HL-60 (cell line): ENCODE results near the gene MTSS2.

Source experiments
- DNase-seq, 2 experiments: peaks; one replicate each; pipeline ENCODE4 v3.0.0-alpha.2; 2010 to 2020; ENCODE audit warnings: low read depth in 1 of 2, low spot score in 1 of 2
- H3K27ac ChIP-seq: fragments of 250-450 bp; sonication (Bioruptor Pico); replicated peaks from 2 replicates; pipeline ENCODE4 v1.5.1; 2020; ENCODE audit warnings: mild to moderate bottlenecking, moderate library complexity
- H3K27me3 ChIP-seq: fragments of 250-450 bp; sonication (Bioruptor Pico); 2 replicates; pipeline ENCODE4 v1.5.1; 2021; ENCODE audit warnings: mild to moderate bottlenecking, moderate library complexity; ENCODE audit not compliant: insufficient read depth, poor library complexity, severe bottlenecking
- H3K4me3 ChIP-seq: replicated peaks from 2 replicates; pipeline ENCODE4 v1.5.1; 2011; ENCODE audit warnings: mild to moderate bottlenecking, control low read depth, low read length; ENCODE audit not compliant: insufficient read depth
- CTCF ChIP-seq: IDR thresholded peaks from one replicate; pipeline ENCODE4 v1.5.1; 2011; ENCODE audit warnings: low read length, control low read depth, inconsistent platforms; ENCODE audit not compliant: insufficient read depth
- GABPA ChIP-seq: IDR thresholded peaks from 2 replicates; pipeline ENCODE4 v1.6.1; 2012; ENCODE audit warnings: low read depth
- POLR2AphosphoS5 ChIP-seq: IDR thresholded peaks from 2 replicates; pipeline ENCODE4 v1.6.1; 2012; ENCODE audit warnings: low read depth
- REST ChIP-seq: IDR thresholded peaks from 2 replicates; pipeline ENCODE4 v1.6.1; 2012; ENCODE audit warnings: low read depth; ENCODE audit not compliant: insufficient replicate concordance
- SPI1 ChIP-seq: IDR thresholded peaks from 2 replicates; pipeline ENCODE4 v1.6.1; 2012; ENCODE audit warnings: low read depth, mild to moderate bottlenecking, borderline replicate concordance

Gene MTSS2

GRCh38 chr16:70678898-70679670 is 6.8 kb downstream of the MTSS2 start:
- no peak for DNase-seq
- H3K27me3 ChIP-seq: no peaks in the 10 kb centered on the region
- TF ChIP-seq REST: no peak
- TF ChIP-seq GABPA: no peak
- TF ChIP-seq CTCF: no peak
- no peak for TF ChIP-seq POLR2AphosphoS5
- TF ChIP-seq SPI1: no peak
- H3K27ac ChIP-seq: no peak overlapping the region
- no peak overlapping the region for H3K4me3 ChIP-seq

- no peak overlapping the region for H3K27ac ChIP-seq
- TF ChIP-seq REST (no peak), GABPA (no peak), CTCF (no peak), POLR2AphosphoS5 (no peak), SPI1 (no peak)
- DNase-seq: no peak
- H3K27me3 ChIP-seq: no peaks in the 10 kb centered on the region
- no peak overlapping the region for H3K4me3 ChIP-seq
Measured at GRCh38 chr16:70678121-70678897, 7.5 kb downstream of the MTSS2 start.

- no peak overlapping the region for H3K27ac ChIP-seq
- TF ChIP-seq CTCF: no peak
- no peak for TF ChIP-seq SPI1
- no peak for TF ChIP-seq REST
- no peak for TF ChIP-seq GABPA
- no peak for TF ChIP-seq POLR2AphosphoS5
- no peaks in the 10 kb centered on the region for H3K27me3 ChIP-seq
- no peak overlapping the region for H3K4me3 ChIP-seq
- no peak for DNase-seq
Measured at GRCh38 chr16:70677499-70678120, 8.2 kb downstream of the MTSS2 start.
